IMR-90 (cell line): ENCODE results near the gene EBI3.

Source experiments
- BHLHE40 ChIP-seq: fragments of 150-350 bp; IDR thresholded peaks from 2 replicates; pipeline ENCODE4 v1.6.1; 2016; ENCODE audit warnings: mild to moderate bottlenecking, low read depth, low read length
- CEBPB ChIP-seq: IDR thresholded peaks from 2 replicates; pipeline ENCODE4 v1.6.1; 2012; ENCODE audit warnings: low read depth, low read length, improper control_type of control experiment
- CHD1 ChIP-seq: IDR thresholded peaks from 2 replicates; pipeline ENCODE4 v1.6.1; 2012; ENCODE audit warnings: low read depth, low read length, improper control_type of control experiment
- FOS ChIP-seq: fragments of 150-350 bp; IDR thresholded peaks from 2 replicates; pipeline ENCODE4 v1.6.1; 2016; ENCODE audit warnings: low read depth, low read length
- MAZ ChIP-seq: IDR thresholded peaks from 2 replicates; pipeline ENCODE4 v1.6.1; 2012; ENCODE audit warnings: low read depth, mild to moderate bottlenecking, low read length, improper control_type of control experiment, moderate library complexity, borderline replicate concordance
- MXI1 ChIP-seq: IDR thresholded peaks from 2 replicates; pipeline ENCODE4 v1.6.1; 2012; ENCODE audit warnings: low read depth, mild to moderate bottlenecking, low read length, moderate library complexity, borderline replicate concordance
- POLR2A ChIP-seq: IDR thresholded peaks from 2 replicates; pipeline ENCODE4 v1.6.1; 2012; ENCODE audit warnings: mild to moderate bottlenecking, low read depth, low read length
- RAD21 ChIP-seq: IDR thresholded peaks from 2 replicates; pipeline ENCODE4 v1.6.1; 2012; ENCODE audit warnings: low read length, improper control_type of control experiment
- RCOR1 ChIP-seq: IDR thresholded peaks from 2 replicates; pipeline ENCODE4 v1.6.1; 2012; ENCODE audit warnings: mild to moderate bottlenecking, low read length, improper control_type of control experiment; ENCODE audit not compliant: insufficient replicate concordance
- TF ChIP-seq, protein P1 (sequence below): conservative IDR thresholded peaks from 2 replicates; pipeline ENCODE4 v1.5.1; 2012; ENCODE audit warnings: mild to moderate bottlenecking, low read depth, low read length, improper control_type of control experiment
- TF ChIP-seq, protein P2 (sequence below): fragments of 150-350 bp; IDR thresholded peaks from 2 replicates; pipeline ENCODE4 v1.6.1; 2017; ENCODE audit warnings: mild to moderate bottlenecking, antibody characterized with exemption, low read length, low read depth
- TF ChIP-seq, protein P3 (sequence below): fragments of 150-350 bp; IDR thresholded peaks from 2 replicates; pipeline ENCODE4 v1.6.1; 2016; ENCODE audit warnings: low read depth, mild to moderate bottlenecking, low read length, moderate library complexity, borderline replicate concordance

DNA sequence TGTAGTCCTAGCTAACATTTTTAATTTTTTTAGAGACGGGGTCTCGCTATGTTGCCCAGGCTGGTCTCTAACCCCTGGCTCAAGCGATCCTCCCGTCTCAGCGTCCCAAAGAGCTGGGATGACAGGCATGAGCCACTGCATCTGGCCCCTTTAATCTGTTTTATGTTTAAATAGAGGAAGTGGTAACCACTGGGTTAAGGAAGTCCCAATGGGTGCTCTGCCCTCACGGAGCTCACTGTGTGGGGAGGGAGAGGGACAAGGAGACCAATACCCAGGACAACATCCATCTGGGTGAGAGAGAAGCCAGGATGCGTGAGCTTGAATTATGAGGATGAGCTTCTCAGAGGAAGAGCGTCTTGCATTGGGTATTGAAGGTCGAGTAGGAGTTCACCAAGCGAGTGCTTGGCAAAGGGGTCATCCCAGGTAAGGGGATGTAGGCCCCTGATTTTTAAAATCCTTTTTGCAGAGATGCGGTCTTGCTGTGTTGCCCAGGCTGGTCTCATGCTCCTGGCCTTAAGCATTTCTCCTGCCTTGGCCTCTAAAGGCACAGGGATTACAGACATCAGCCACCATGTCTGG is 31.4 kb downstream of the EBI3 start:
- TF ChIP-seq POLR2A (no peak), MXI1 (no peak), CEBPB (no peak), MAZ (no peak), RAD21 (no peak), FOS (no peak), CHD1 (no peak), BHLHE40 (no peak), RCOR1 (no peak)
- TF ChIP-seq, protein P1, sequence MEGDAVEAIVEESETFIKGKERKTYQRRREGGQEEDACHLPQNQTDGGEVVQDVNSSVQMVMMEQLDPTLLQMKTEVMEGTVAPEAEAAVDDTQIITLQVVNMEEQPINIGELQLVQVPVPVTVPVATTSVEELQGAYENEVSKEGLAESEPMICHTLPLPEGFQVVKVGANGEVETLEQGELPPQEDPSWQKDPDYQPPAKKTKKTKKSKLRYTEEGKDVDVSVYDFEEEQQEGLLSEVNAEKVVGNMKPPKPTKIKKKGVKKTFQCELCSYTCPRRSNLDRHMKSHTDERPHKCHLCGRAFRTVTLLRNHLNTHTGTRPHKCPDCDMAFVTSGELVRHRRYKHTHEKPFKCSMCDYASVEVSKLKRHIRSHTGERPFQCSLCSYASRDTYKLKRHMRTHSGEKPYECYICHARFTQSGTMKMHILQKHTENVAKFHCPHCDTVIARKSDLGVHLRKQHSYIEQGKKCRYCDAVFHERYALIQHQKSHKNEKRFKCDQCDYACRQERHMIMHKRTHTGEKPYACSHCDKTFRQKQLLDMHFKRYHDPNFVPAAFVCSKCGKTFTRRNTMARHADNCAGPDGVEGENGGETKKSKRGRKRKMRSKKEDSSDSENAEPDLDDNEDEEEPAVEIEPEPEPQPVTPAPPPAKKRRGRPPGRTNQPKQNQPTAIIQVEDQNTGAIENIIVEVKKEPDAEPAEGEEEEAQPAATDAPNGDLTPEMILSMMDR, result no peak
- TF ChIP-seq, protein P2, sequence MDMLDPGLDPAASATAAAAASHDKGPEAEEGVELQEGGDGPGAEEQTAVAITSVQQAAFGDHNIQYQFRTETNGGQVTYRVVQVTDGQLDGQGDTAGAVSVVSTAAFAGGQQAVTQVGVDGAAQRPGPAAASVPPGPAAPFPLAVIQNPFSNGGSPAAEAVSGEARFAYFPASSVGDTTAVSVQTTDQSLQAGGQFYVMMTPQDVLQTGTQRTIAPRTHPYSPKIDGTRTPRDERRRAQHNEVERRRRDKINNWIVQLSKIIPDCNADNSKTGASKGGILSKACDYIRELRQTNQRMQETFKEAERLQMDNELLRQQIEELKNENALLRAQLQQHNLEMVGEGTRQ, result no peak
- TF ChIP-seq, protein P3, sequence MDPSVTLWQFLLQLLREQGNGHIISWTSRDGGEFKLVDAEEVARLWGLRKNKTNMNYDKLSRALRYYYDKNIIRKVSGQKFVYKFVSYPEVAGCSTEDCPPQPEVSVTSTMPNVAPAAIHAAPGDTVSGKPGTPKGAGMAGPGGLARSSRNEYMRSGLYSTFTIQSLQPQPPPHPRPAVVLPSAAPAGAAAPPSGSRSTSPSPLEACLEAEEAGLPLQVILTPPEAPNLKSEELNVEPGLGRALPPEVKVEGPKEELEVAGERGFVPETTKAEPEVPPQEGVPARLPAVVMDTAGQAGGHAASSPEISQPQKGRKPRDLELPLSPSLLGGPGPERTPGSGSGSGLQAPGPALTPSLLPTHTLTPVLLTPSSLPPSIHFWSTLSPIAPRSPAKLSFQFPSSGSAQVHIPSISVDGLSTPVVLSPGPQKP, result no peak
